Cardiac muscle cell (in vitro differentiated cells and primary cell): ENCODE results near the gene XCR1. TPM values are rescaled to one million over a fixed set of nuclear protein-coding genes. Genes with fewer than 3 reads are reported as not detected.
"Not testable (repeated sequence)": the region's sequence is repeated elsewhere in the genome, so short reads cannot be mapped to it uniquely, and the experiment has no call there.

ENCODE experiments used
- DNase-seq, 2 donors: peaks; one replicate each; pipeline versions ENCODE4 v3.0.0 to v3.0.0-alpha.2; 2010 to 2017; ENCODE audit warnings: low read depth in 1 of 2, low spot score in 1 of 2
- H3K27ac ChIP-seq: fragments of 200-600 bp; sonication (generic); 2 replicates; pipeline ENCODE4 v1.5.1; 2016
- H3K27me3 ChIP-seq: fragments of 200-600 bp; sonication (generic); 2 replicates; pipeline ENCODE4 v1.6.0; 2016; ENCODE audit warnings: control low read depth
- H3K36me3 ChIP-seq: fragments of 200-600 bp; sonication (generic); 2 replicates; pipeline ENCODE4 v1.5.1; 2016; ENCODE audit warnings: control low read depth
- H3K4me1 ChIP-seq: fragments of 200-600 bp; sonication (generic); 2 replicates; pipeline ENCODE4 v1.8.1; 2017; ENCODE audit warnings: low read depth, mild to moderate bottlenecking, mixed run types
- H3K4me3 ChIP-seq: fragments of 200-600 bp; sonication (generic); 2 replicates; pipeline ENCODE4 v1.5.1; 2016; ENCODE audit warnings: mild to moderate bottlenecking
- H3K9me3 ChIP-seq: fragments of 200-600 bp; sonication (generic); 2 replicates; pipeline ENCODE4 v1.5.1; 2017; ENCODE audit warnings: low read depth, mild to moderate bottlenecking, control low read depth
- CTCF ChIP-seq: IDR thresholded peaks from 2 replicates; pipeline ENCODE4 v1.5.1; 2012; ENCODE audit warnings: low read depth, mild to moderate bottlenecking, low read length
- polyA plus RNA-seq: library from polyadenylated mRNA; unstranded; fragments of >200 nt; fragmentation: Nextera tagmentation; extraction: Ambion mirVana; gene quantifications from 2 replicates; pipeline ENCODE4 v1.2.1, GENCODE V29; 2016
- total RNA-seq: library from RNA; depleted of rRNA; stranded (reverse); fragments of >200 nt; gene quantifications from 2 replicates; pipeline ENCODE4 v1.2.3, GENCODE V29; 2016

Gene XCR1
- total and polyA plus RNA-seq, 2 experiments from 2014 or later = not detected

GRCh38 chr3:46010519-46011113 lies 16.7 kb downstream of the XCR1 start:
- no peak for TF ChIP-seq CTCF
- no peaks in the 10 kb centered on the region for H3K27me3 ChIP-seq

GRCh38 chr3:46008058-46008457 lies 19.2 kb downstream of the XCR1 start:
- TF ChIP-seq CTCF = no peak
- Histone ChIP-seq H3K27ac (no peak overlapping the region), H3K4me3 (no peak overlapping the region), H3K36me3 (no peaks in the 10 kb centered on the region), H3K27me3 (no peaks in the 10 kb centered on the region), H3K9me3 (no peaks in the 10 kb centered on the region), H3K4me1 (no peaks in the 10 kb centered on the region)
- DNase-seq = no peak

More at GRCh38 chr3:46010519-46011113, 16.7 kb downstream of the XCR1 start:
- DNase-seq = no peak
- Histone ChIP-seq H3K9me3 (no peaks in the 10 kb centered on the region), H3K36me3 (no peaks in the 10 kb centered on the region), H3K27ac (no peak overlapping the region), H3K4me1 (no peaks in the 10 kb centered on the region), H3K4me3 (no peak overlapping the region)

- DNase-seq = no peak
- Histone ChIP-seq H3K27ac (no peak overlapping the region), H3K4me1 (no peaks in the 10 kb centered on the region), H3K4me3 (no peak overlapping the region), H3K27me3 (no peaks in the 10 kb centered on the region), H3K36me3 (no peaks in the 10 kb centered on the region), H3K9me3 (no peaks in the 10 kb centered on the region)
- no peak for TF ChIP-seq CTCF
These were observed 20.0 kb downstream of the XCR1 start for GRCh38 chr3:46007280-46007679.

GRCh38 chr3:46006238-46007032 lies 20.8 kb downstream of the XCR1 start:
- no peak overlapping the region for H3K27ac ChIP-seq
- no peaks in the 10 kb centered on the region for H3K36me3 ChIP-seq
- no peaks in the 10 kb centered on the region for H3K4me1 ChIP-seq
- no peak overlapping the region for H3K4me3 ChIP-seq
- H3K9me3 ChIP-seq = no peaks in the 10 kb centered on the region
- DNase-seq = peak in 1 of 2 donors; percentile 94
- no peaks in the 10 kb centered on the region for H3K27me3 ChIP-seq
- no peak for TF ChIP-seq CTCF

GRCh38 chr3:46003706-46004105 lies 23.6 kb downstream of the XCR1 start:
- not testable (repeated sequence) for H3K27me3 ChIP-seq, H3K36me3 ChIP-seq, H3K4me1 ChIP-seq, H3K27ac ChIP-seq, H3K4me3 ChIP-seq, DNase-seq, H3K9me3 ChIP-seq

GRCh38 chr3:46001178-46001577 lies 26.1 kb downstream of the XCR1 start:
- TF ChIP-seq CTCF = no peak
- no peak for DNase-seq
- Histone ChIP-seq H3K27me3 (no peaks in the 10 kb centered on the region), H3K4me3 (no peak overlapping the region), H3K9me3 (no peaks in the 10 kb centered on the region), H3K36me3 (no peaks in the 10 kb centered on the region), H3K4me1 (no peaks in the 10 kb centered on the region), H3K27ac (no peak overlapping the region)
